ENCODE measurements around the gene INSC.
"Not testable (repeated sequence)": the region's sequence is repeated elsewhere in the genome, so short reads cannot be mapped to it uniquely, and the experiment has no call there.

INSC gene, protein sequence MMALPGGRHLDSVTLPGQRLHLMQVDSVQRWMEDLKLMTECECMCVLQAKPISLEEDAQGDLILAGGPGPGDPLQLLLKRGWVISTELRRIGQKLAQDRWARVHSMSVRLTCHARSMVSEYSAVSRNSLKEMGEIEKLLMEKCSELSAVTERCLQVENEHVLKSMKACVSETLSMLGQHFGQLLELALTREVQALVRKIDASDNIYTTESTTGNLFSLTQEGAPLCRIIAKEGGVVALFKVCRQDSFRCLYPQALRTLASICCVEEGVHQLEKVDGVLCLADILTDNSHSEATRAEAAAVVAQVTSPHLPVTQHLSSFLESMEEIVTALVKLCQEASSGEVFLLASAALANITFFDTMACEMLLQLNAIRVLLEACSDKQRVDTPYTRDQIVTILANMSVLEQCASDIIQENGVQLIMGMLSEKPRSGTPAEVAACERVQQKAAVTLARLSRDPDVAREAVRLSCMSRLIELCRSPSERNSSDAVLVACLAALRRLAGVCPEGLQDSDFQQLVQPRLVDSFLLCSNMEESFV

DNA sequence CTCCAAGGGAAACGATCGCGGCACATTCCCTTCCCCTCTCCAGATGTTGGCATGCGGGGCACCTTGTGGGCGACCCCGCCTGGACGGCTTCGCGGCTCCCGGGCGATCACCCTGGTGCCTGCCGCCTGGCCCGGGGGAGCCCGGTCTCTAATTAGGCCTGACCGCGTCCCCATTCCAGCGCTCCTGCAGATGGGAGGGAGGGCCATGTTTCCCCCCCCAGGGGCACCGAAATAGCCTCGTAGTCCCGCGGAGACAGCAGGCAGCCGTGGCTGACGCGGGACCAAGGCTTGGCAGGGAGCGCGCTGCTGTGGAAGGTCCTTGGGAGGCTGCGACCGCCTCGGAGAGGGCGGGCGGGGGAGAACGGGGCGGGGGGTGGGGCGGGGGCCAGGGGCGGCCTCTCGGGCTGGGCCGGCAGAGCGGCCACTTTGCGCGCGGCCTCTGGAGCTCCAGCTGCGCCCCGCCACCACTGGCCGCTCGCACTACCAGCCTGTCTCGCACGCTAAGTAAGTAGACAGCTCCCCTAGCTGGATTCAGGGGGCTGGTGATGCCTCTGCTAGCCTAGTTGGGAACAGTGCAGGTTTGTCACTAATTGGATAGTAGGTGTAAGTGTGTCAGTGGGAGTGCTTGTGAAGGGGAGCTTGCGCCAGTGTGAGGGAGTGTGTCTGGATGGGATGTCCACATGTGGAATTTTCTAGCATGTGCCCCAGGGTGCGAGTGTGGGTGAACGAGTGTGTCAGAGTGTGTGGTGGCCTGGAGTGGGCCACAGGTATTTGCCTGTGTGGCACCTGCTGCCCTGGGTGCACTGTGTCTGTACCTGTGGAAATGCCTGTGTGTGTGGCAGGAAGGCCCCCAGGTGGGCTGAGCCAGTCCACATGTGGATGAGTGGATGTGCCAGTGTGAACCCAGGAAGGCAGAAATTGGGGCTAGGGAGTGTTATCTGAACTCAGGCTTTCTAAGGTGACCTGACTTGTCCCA lies at the start of gene INSC:
Gene INSC, plus strand, starts transcription at position 423 of the 975 bp plus-strand sequence. CDS start 34,252 bp downstream, outside the sequence.
- peaks cover 8% of the 10 kb centered on the region for H3K4me1 ChIP-seq (ENCODE audit: control insufficient read depth, insufficient read depth, low read length)
- H3K4me3 ChIP-seq (ENCODE audit: low read length), result peak within 1 kb of the TSS; percentile 58
- H3K27me3 ChIP-seq (replicated peaks; ENCODE audit: control insufficient read depth, insufficient read depth, low read length), result peaks cover 8% of the 10 kb centered on the region
- no peaks in the 10 kb centered on the region for H3K36me3 ChIP-seq (ENCODE audit: control insufficient read depth, insufficient read depth, low read length, severe bottlenecking)
- no peaks in the 10 kb centered on the region for H3K9me3 ChIP-seq (ENCODE audit: control insufficient read depth, low read length)
- DNase-seq (ENCODE audit: low read depth), result peak; percentile 52
- H3K9ac ChIP-seq (ENCODE audit: low read length), result no peak within 1 kb of the TSS

DNA sequence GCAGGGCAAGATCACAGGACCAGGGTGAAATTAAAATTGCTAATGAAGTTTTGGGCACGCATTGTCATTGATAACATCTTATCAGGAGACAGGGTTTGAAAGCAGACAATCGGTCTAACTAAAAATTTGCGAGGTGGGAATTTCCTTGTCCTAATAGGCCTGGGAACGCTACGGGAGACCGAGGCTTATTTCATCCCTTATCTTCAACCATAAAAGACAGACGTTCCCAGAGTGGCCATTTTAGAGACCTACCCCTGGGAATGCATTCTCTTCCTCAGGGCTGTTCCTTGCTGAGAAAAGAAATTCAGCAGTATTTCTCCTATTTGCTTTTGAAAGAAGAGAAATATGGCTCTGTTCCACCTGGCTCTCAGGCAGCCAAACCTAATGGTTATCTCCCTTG lies 45.0 kb upstream of the INSC start:
- not testable (repeated sequence) for H3K36me3 ChIP-seq (ENCODE audit: control insufficient read depth, insufficient read depth, low read length, severe bottlenecking); H3K4me3 ChIP-seq (ENCODE audit: low read length); H3K9ac ChIP-seq (ENCODE audit: low read length); DNase-seq (ENCODE audit: low read depth); H3K4me1 ChIP-seq (ENCODE audit: control insufficient read depth, insufficient read depth, low read length)
- H3K9me3 ChIP-seq (ENCODE audit: control insufficient read depth, low read length), result peaks cover 10% of the 10 kb centered on the region
- H3K27me3 ChIP-seq (replicated peaks; ENCODE audit: control insufficient read depth, insufficient read depth, low read length), result peaks cover 26% of the 10 kb centered on the region

DNA sequence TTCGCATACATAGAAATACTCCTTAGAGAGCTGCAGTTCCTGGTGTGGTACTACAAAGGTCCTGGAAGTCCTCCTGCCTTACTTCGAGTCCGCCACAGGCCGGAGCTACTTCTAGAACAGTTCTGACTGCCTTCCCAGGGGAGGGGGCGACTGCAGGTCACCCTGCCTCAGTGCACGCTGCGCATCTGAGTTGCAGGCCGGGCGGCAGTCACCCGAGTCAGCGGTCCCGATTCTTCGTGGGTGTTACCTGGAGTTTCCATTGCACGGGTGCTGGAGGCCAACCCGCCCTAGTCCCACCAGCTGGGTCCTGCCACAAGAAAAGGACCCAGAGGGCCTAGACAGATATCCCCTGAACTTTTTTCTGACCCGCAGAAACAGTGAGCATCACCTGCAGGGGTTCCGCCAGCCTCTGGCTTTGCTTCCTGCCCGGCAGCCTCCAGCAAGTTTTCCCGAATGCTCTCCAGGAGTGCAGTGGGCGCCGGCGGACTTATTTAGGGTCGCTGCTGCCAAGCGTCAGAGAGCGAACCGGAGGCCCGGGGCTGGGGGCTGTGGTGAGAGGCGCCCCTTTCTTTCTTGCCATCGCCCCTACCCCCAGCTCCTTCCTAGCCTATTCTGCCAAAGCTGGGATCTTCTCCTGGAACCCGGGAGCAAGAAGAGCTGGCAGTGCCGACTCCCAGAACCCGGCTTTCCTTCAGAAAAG lies 43.0 kb upstream of the INSC start:
- Histone ChIP-seq H3K4me3 (ENCODE audit: low read length) (no peak overlapping the region), H3K27me3 (replicated peaks; ENCODE audit: control insufficient read depth, insufficient read depth, low read length) (peaks cover 39% of the 10 kb centered on the region), H3K4me1 (ENCODE audit: control insufficient read depth, insufficient read depth, low read length) (peaks cover 5% of the 10 kb centered on the region), H3K36me3 (ENCODE audit: control insufficient read depth, insufficient read depth, low read length, severe bottlenecking) (no peaks in the 10 kb centered on the region), H3K9me3 (ENCODE audit: control insufficient read depth, low read length) (peaks cover 10% of the 10 kb centered on the region), H3K9ac (ENCODE audit: low read length) (no peak overlapping the region)
- no peak for DNase-seq (ENCODE audit: low read depth)

DNA sequence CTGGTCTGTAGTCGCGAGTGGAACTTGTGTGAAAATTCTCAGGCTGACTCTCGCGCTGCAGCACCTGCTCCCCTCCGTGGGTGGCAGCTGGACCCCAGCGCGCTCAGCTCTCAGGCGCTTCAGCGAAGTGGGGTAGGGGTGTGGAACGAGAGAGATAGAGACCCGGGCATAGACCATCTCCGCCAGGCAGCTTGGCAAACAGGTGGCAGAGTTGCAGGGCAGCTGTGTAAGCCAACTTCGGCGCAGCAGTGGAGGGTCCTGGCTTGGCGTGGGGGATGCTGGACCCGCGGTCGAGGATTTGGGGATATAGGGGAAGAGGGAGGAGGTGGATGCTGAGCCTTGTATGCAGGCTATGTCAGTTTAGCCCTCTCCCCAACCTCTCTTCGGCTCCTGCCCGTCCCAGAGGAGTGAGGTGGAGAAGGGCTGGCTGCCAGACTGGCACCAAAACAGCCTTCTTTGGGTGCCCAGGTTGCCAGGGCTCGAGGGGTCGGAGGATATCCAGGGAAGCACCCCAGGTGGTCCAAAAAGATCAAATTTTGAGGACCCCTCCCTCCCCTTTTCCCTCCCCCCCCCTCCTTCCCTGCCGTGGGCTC lies 42.1 kb upstream of the INSC start:
- H3K9me3 ChIP-seq (ENCODE audit: control insufficient read depth, low read length), result peaks cover 10% of the 10 kb centered on the region
- H3K4me3 ChIP-seq (ENCODE audit: low read length), result no peak overlapping the region
- peaks cover 44% of the 10 kb centered on the region for H3K27me3 ChIP-seq (replicated peaks; ENCODE audit: control insufficient read depth, insufficient read depth, low read length)
- no peaks in the 10 kb centered on the region for H3K36me3 ChIP-seq (ENCODE audit: control insufficient read depth, insufficient read depth, low read length, severe bottlenecking)
- H3K4me1 ChIP-seq (ENCODE audit: control insufficient read depth, insufficient read depth, low read length), result peaks cover 5% of the 10 kb centered on the region
- H3K9ac ChIP-seq (ENCODE audit: low read length), result no peak overlapping the region
- no peak for DNase-seq (ENCODE audit: low read depth)

DNA sequence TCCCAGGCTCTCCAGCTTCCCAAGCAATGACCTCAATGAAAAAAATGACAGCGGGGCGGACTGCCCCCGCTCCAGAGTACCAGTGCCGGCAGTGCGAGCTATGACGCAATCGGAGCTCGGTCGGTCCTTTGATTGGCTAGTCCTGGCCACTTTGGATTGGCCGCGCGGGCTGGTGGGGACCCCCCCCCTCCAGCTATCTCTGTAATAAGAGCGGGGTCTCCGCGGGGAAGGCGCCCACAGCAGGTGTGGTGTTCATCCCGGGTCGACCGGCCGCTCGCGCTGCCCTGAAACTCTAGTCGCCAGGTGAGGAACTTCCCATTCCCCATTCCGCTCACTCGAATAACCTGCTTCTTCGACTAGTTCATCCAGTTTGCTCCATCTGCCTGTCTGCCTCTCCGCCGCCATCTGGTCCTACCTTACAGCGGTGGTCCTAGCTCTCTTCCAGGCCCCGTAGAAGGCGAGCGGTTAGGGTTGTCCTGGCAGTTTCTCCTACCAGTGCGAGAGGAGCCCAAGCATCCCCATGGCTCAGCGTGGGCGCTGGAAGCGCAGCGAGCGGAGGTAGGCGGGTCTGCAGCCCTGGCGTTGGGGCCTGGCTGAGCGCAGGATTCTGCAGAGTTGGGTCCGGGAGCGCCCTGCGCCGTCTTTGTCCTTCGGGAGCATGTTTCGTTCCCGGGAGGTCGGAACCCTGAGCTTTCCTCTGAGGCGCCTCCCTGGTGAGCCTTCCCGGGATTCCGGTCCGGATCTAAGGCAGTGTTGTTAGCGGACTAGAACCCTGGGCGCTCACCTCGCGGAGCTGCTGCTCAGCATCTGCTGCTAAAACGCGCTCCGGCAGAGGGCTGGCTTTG lies 41.1 kb upstream of the INSC start, which contains the start of gene CALCB:
Gene CALCB, plus strand, starts transcription at position 233 of the 845 bp plus-strand sequence. CDS start 1,126 bp downstream, outside the sequence.
- Histone ChIP-seq H3K4me3 (ENCODE audit: low read length) (peak within 1 kb of the TSS; percentile 18), H3K9ac (ENCODE audit: low read length) (no peak within 1 kb of the TSS), H3K4me1 (ENCODE audit: control insufficient read depth, insufficient read depth, low read length) (peaks cover 5% of the 10 kb centered on the region), H3K36me3 (ENCODE audit: control insufficient read depth, insufficient read depth, low read length, severe bottlenecking) (no peaks in the 10 kb centered on the region), H3K27me3 (replicated peaks; ENCODE audit: control insufficient read depth, insufficient read depth, low read length) (peaks cover 50% of the 10 kb centered on the region), H3K9me3 (ENCODE audit: control insufficient read depth, low read length) (peaks cover 7% of the 10 kb centered on the region)
- peak; percentile 41 for DNase-seq (ENCODE audit: low read depth)

DNA sequence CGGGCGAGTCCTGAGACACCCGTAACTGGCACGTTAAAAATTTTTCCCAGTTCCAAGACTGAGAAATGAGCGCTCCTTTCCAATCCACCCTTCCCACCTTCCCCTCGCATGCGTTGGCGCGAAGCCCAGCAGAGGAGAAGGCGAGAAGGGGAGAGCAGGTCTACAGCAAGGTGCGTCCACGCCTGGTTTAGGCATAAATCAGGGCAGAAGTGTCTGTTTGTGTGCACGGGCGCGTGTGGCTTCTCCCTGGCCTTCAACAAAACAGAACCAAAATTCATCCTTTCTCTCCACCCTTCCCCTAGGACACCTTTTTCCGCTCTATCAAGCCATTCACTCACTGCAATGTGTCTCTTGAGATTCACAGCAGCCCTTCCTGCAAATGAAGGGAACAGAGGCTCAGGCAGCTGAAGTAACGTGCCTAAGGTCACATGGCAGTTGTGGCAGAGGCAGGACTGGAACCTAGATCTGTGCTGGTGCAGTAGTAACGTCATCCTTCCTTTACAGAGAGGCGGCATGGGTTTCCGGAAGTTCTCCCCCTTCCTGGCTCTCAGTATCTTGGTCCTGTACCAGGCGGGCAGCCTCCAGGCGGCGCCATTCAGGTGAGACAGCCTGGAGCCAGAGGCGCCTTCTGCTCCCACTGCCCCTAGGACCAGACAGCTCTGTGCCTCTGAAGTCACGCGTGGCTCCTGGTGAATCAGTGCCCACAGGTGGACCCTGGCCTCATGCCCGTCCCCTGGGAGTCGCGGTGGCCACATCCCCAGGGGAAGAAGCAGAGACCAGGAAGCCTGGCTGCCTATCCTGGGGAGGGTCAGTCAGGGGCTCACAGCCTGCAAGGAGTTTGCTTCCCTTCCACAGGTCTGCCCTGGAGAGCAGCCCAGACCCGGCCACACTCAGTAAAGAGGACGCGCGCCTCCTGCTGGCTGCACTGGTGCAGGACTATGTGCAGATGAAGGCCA lies 40.2 kb upstream of the INSC start:
- Histone ChIP-seq H3K4me1 (ENCODE audit: control insufficient read depth, insufficient read depth, low read length) (peaks cover 5% of the 10 kb centered on the region), H3K9ac (ENCODE audit: low read length) (no peak overlapping the region), H3K36me3 (ENCODE audit: control insufficient read depth, insufficient read depth, low read length, severe bottlenecking) (no peaks in the 10 kb centered on the region), H3K4me3 (ENCODE audit: low read length) (no peak overlapping the region), H3K9me3 (ENCODE audit: control insufficient read depth, low read length) (peaks cover 3% of the 10 kb centered on the region), H3K27me3 (replicated peaks; ENCODE audit: control insufficient read depth, insufficient read depth, low read length) (peaks cover 55% of the 10 kb centered on the region)
- DNase-seq (ENCODE audit: low read depth), result peak; percentile 80

DNA sequence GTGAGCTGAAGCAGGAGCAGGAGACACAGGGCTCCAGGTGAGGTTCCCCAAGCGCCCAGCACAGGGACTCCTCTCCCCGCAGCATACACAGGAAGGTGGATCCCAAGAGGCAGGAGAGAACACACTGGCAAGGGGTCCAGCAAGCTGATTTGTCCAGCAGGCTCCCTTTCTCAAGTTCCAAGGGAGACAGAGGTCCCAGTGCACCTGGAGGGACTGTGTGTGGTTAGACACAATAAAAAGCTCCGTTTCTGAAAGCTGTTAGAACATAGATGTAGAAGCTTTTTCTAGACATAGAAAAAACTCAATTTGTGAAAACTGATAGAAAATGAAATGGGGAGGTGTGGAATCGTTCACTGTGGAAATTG lies 39.6 kb upstream of the INSC start:
- Histone ChIP-seq H3K9ac (ENCODE audit: low read length) (no peak overlapping the region), H3K4me3 (ENCODE audit: low read length) (no peak overlapping the region), H3K9me3 (ENCODE audit: control insufficient read depth, low read length) (peaks cover 3% of the 10 kb centered on the region), H3K27me3 (replicated peaks; ENCODE audit: control insufficient read depth, insufficient read depth, low read length) (peaks cover 60% of the 10 kb centered on the region), H3K36me3 (ENCODE audit: control insufficient read depth, insufficient read depth, low read length, severe bottlenecking) (no peaks in the 10 kb centered on the region), H3K4me1 (ENCODE audit: control insufficient read depth, insufficient read depth, low read length) (peaks cover 5% of the 10 kb centered on the region)
- no peak for DNase-seq (ENCODE audit: low read depth)

DNA sequence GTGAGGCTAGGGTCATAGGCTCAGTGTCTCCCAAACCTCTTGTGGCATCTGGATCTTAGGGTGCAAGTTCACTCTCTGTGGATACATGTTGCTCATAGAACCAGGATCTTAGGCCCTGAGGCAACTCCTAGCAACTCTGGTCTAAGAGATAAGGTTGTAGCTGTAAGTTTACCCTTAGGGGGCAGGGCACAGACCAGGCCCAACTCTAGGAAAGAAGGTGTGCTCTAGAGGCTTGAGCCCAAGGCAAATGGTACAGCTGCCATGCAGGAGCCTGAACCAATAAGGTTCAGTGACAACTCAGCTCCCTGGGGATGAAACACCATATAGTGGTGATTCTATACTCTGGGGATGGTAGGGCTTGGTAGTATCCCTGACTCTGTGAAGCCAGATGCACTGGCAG lies 23.5 kb upstream of the INSC start:
- no peaks in the 10 kb centered on the region for H3K36me3 ChIP-seq (ENCODE audit: control insufficient read depth, insufficient read depth, low read length, severe bottlenecking)
- peaks cover 4% of the 10 kb centered on the region for H3K27me3 ChIP-seq (replicated peaks; ENCODE audit: control insufficient read depth, insufficient read depth, low read length)
- H3K4me3 ChIP-seq (ENCODE audit: low read length), result no peak overlapping the region
- H3K4me1 ChIP-seq (ENCODE audit: control insufficient read depth, insufficient read depth, low read length), result no peaks in the 10 kb centered on the region
- H3K9me3 ChIP-seq (ENCODE audit: control insufficient read depth, low read length), result peaks cover 11% of the 10 kb centered on the region
- no peak for DNase-seq (ENCODE audit: low read depth)
- H3K9ac ChIP-seq (ENCODE audit: low read length), result no peak overlapping the region

DNA sequence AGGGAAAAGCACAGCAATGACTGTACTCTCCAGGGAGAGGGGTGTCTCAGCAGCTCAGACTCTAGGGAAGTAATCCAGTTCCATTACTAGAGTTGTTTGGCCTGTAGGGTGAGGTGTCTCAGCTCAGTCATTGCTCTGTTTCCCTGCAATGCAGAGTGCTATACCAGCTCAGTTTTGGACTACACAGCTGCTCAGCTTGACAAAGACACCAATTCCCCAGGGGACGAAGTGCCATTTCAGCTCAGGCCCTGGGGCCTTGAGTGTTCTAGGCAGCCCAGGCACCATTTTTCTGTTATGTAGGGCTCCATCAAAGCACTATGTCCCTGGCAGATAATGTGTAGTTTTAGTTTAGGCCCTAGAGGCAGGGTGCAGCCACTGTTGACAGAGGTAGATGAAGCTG lies 23.1 kb upstream of the INSC start:
- Histone ChIP-seq H3K36me3 (ENCODE audit: control insufficient read depth, insufficient read depth, low read length, severe bottlenecking) (no peaks in the 10 kb centered on the region), H3K9me3 (ENCODE audit: control insufficient read depth, low read length) (peaks cover 10% of the 10 kb centered on the region)
- no peak for DNase-seq (ENCODE audit: low read depth)

More for the DNA sequence above, 23.1 kb upstream of the INSC start:
- H3K27me3 ChIP-seq (replicated peaks; ENCODE audit: control insufficient read depth, insufficient read depth, low read length), result peaks cover 4% of the 10 kb centered on the region
- no peak overlapping the region for H3K9ac ChIP-seq (ENCODE audit: low read length)
- no peak overlapping the region for H3K4me3 ChIP-seq (ENCODE audit: low read length)
- no peaks in the 10 kb centered on the region for H3K4me1 ChIP-seq (ENCODE audit: control insufficient read depth, insufficient read depth, low read length)
